EL (cell line): ENCODE results near the gene PRR5L.

ENCODE experiments used
- DNase-seq: peaks from one replicate; pipeline ENCODE4 v3.0.0-alpha.2; 2016

The PRR5L gene

GRCh38 chr11:36443661-36444060 lies 147.6 kb downstream of the PRR5L start:
- DNase-seq, result no peak

DNA sequence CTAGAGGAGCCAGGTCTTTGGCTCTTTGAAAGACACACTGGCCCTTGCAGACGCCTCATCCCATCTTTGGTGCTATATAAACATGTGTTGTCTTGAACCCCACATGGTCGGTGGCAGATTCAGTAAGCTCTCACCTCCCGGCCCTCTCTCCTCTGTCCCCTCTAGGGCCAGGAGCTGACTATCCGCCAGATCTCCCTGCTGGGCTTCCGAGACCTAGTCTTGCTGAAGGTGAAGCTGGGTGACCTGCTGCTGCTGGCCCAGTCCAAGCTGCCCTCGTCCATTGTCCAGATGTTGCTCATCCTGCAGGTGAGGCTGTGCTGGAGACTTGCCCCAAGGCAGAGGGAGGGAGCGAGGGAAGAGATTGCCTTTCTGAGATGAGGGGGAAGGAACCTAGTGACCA lies 150.0 kb downstream of the PRR5L start:
- DNase-seq, result no peak

- DNase-seq, result peak; percentile 65
These were observed 151.4 kb downstream of the PRR5L start for GRCh38 chr11:36447514-36447913.

DNA sequence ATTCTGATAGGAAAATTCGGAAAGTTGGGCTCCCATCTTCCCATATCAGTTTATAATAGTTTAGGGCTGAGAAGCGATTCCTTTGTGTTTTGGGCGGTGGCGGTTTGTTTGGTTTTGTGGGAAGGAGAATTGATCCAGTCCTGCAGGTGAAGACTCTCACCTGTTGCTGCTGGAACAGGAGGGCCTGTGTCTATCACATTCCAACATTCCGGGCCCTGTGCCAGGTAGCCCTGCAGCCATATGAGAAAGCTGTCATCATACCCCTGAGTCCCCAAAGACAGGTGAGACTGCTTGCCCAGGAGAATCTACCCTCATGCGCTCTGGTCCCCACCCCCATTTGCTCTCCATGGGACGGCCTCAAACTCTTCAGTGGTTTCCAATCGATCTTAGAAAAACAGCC lies 151.9 kb downstream of the PRR5L start:
- no peak for DNase-seq

DNA sequence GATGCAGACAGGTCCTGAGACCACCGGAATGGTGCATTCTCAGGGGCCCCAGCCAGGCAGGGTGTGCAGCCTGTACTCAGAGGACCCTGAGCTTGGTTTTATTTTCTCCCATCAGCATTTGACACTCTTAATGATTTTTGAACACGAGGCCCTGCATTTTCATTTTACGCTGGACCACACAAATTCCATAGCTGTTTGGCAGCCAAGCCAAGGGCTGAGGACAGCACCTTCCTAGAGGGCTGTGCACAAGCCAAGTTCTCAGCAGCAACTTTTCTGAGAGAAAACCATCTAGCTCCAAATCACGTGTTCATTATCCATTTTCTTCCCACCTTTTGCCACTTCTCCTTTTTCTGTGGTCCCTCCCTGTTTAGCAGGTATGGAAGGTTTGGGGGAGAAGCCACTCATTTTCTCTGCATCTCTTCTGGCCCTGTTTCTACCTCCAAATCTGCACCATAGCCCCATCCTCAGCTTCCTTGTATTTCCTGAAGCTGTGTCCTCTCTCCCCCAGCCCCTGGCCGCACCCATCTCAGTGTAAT lies 153.5 kb downstream of the PRR5L start:
- no peak for DNase-seq

DNA sequence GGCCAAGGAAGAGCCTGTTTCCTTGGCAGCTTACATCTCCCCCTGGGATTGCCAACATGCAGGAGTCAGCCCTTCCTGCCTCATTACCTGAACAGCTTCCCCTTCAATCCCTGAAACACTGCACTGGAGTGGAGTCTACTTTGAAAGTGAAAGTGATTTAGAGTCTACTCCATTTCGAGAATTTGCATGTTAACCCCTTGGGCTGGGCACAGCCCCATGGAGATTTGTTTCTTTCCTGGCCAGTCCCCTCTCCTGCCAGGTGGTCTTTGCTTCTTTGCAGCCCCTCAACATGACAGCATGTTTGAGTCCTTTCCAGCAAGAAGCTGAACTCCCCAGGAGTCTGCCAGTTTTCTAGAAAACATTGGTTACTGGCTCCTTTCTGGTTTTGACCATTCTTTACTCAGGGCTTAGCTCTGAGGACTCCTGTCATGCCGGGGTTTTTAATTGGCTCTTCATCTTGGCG lies 154.1 kb downstream of the PRR5L start:
- DNase-seq, result no peak

GRCh38 chr11:36451045-36451444 lies 155.0 kb downstream of the PRR5L start:
- no peak for DNase-seq

GRCh38 chr11:36451681-36452080 lies 155.6 kb downstream of the PRR5L start:
- no peak for DNase-seq

DNA sequence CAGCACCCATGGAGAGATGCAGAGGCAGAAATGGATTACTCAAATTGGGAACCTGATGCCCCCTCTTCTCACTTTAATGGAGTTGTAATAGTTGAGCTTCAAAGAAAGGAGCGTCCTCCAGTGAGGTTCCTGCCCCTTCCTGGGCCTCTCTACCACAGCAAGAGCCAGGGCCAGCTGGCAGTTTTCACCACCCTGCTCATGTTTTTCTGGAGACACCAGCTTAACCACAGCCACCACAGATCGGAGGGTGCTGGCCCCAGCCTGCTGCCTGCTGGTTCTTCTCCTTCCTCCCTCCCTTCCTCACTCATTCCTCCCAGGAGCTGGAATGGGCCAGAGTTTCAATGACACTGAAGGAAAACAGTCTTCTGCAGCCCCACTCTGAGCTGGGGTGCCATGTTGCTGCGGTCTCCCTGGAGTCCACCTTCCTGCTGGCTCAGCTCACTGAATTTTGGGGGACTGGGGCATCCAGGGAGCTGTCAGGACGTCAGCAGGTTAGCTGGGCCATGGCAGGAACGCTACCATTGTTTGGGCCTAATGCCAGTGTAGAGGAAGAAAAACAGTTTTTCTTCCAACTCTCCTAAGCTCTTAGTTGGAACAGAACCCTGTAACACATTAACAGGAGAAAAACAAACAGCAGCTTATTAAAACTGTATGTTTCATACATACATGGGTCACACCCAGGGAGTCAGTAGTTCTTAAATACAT lies 156.3 kb downstream of the PRR5L start:
- no peak for DNase-seq

- no peak for DNase-seq
These were observed 156.9 kb downstream of the PRR5L start for GRCh38 chr11:36452961-36453360.

DNA sequence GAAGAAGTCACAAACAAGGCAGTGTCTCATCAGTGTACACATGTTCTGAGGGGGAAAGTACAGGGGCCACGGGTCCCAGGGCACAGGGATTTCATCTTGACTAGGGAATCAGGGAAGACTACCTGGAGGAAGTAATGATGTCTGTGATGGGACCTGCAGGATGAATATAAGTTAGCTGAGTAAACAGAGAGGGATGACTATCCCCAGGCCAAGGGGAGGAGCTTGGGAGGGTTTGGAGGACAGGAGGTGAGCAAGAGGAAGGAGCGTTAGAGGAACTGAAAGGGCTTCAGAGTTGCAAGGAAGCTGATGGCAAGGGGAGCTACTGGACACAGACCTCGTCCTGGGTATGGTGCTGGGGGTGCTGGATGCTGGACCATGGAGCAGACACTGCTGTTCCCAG lies 157.6 kb downstream of the PRR5L start:
- peak; percentile 54 for DNase-seq

DNA sequence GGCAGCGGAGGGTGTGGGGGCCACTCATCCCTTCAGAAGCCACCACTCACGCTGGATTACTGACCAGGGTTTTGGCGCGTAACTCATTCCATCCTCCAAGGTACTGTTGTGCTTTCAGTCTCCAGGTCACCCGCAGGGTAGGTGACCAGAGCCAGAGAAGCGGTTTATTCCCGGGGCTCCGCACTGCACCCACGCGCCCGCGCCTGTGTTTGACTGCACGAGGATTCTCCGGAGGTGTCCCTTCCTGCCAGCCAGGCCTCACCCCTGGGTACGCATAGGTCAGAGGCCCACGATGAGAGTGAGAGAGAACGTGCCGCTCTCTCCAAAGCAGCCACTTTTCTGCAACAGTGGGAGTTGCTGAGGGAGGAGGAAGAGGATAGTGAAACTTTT lies 158.5 kb downstream of the PRR5L start:
- DNase-seq, result no peak

DNA sequence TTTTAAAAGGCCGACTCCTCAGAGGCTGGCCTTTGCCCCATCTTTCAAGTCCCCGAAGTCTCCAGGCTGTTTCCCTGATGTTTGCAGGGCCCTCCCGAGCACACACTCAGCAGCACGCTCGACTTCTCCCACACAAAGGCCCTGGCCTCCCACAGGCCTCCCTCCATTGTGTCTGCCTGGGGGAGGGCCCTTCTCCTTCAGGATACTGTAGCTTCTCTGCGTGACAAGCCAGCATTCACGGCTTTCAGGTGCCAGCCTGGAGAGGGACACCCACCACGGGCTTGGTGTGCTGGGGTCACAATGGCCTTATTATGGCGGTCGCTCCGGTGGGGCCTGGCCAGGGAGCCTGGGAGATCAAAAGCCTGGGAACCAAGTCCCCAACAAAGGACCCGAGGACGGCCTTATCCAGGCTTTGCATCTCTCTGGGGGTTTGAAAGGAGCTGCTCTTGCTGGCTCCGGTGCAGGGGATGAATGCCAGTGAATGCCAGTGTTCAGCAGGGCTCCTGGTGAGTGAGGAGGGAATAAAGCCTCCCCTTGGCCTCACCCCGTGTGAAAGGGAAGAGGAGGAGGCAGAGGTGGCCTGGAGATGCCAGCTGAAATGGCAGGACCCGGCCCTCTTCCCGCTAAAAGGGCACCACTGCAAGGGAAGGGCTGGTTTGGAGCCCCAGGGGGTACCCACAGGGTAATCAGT lies 159.0 kb downstream of the PRR5L start:
- DNase-seq, result no peak

DNA sequence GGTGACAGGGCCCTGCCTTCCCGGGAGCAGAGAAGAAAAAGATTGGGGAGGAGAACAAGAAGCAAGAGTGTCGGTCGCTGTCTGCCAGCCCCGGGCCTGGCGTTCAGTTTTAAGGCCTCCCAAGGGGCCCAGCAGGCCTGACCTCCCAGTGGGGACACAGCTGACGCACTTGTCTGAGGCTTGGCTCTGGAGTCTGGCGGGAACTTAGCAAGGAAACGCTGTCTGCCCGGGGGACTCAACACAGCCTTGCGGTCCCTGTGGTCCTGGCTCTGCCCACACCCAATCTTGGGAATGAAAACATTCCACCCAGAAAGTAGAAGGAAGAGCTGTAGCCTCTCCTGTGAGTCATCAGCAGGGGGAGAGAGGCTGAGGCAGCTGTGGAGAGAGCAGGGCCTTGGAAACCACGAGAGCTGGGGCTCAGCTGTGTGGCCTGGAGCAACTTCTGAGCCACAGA lies 159.6 kb downstream of the PRR5L start:
- peak; percentile 100 for DNase-seq

DNA sequence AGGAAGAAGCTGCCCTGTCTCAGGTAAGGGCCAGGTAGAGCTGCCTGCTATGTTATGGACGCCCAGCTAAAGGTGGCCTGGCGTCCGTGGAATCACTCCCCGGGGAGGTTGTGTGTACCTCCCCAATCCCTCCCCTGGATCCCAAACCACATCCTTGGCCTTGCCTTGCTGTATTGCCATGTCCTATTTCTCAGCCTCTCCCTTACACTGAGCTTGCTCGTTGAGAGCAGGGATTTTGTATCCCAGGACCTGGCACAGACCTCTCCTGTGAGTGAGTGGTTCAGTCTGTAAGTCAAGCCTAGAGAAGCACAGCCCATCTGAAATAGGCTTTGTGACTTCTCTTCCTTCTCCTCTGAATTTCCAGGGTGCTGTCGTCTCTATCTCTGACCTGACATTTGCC lies 160.1 kb downstream of the PRR5L start:
- no peak for DNase-seq

- DNase-seq, result no peak
These were observed 162.2 kb downstream of the PRR5L start for GRCh38 chr11:36458129-36458915.

GRCh38 chr11:36459046-36459445 lies 163.0 kb downstream of the PRR5L start:
- no peak for DNase-seq

- DNase-seq, result no peak
These were observed 164.1 kb downstream of the PRR5L start for GRCh38 chr11:36460220-36460619.

DNA sequence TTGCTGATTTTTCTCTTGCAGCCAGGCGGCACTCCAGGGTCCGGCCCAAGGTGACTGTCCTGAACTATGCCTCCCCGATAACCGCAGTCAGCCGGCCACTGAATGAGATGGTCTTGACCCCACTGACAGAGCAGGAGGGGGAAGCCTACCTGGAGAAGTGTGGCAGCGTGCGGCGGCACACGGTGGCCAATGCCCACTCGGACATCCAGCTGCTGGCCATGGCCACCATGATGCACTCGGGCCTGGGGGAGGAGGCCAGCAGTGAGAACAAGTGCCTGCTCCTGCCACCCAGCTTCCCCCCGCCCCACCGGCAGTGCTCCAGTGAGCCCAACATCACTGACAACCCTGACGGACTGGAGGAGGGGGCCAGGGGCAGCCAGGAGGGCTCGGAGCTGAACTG lies 166.2 kb downstream of the PRR5L start:
- no peak for DNase-seq

DNA sequence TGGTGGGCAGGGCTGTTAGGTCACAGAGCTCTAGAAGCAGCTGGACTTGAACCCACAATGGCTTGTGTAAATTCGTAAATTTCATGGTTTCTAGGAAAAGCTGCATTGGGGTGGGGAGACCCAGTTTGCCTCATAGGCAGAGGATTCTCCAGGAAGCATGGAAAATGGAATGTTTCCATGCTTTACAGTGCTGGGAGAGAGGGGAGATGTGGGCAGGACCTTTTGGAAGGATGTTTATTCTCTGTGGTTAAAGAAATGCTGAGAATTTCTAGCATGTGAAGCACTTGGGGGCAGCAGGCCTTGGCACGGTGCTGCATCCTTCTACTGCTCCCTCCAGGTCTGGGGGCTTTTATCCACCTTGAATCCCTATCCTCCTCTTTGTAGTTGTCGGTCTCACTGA lies 167.7 kb downstream of the PRR5L start:
- peak; percentile 76 for DNase-seq

DNA sequence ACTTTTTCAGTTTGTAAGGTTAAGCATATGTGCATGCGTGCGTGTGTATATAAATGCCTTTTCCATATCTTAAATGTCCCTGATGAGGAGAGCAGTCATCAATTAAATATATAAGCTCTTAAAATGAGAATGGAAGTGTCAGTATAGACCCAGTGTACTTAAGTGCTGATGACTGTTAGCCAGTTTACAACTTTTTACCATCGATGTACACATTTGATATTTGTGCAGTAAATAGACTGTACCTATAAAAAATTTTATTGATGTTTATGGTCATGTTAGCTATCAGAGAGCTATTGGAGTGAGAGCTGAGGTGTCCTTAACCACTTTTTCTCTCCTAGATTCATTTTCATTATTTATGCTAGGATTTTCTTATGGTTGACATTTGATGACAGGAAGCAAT lies 168.6 kb downstream of the PRR5L start:
- no peak for DNase-seq

GRCh38 chr11:36465449-36466163 lies 169.5 kb downstream of the PRR5L start:
- peak; percentile 40 for DNase-seq

DNA sequence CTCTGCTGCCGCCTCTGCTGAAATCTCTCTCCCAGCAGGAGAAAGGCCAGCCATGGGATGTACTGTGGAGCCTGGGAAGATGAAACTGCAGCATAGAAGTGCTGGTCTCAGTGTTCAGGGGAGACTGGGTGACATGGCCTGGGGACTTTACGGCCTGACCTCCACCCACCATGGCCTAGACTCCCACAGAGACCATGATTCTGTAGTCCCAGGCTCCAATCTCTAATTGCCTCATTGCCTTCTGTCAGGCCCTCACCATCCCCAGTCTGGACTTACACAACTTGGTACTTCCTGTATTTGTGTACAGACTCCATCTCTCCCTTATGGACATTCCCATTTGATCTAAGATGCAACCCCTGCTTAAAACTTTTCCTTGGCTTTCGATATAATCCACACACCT lies 170.9 kb downstream of the PRR5L start:
- no peak for DNase-seq
